Pericardium fibroblast (primary cell): ENCODE measurements around the gene DUSP11. TPM values are rescaled to one million over a fixed set of nuclear protein-coding genes. Genes with fewer than 3 reads are reported as not detected.

ENCODE experiments used
- total RNA-seq: library from RNA; depleted of rRNA; stranded (reverse); fragments of >200 nt; gene quantifications from 2 replicates; pipeline ENCODE4 v1.2.3, GENCODE V29; 2015

The DUSP11 gene
- total RNA-seq = 18.9 and 28.8 TPM in 2 replicates

GRCh38 chr2:73779467-73780236, at the start of gene DUSP11:
Gene DUSP11 (minus strand): TSS chr2:73780103. CDS start chr2:73779974, 129 bp downstream.

GRCh38 chr2:73828818-73829570, 49.1 kb upstream of the DUSP11 start, which contains the start of gene STAMBP:
Gene STAMBP (plus strand): TSS chr2:73828961. CDS start chr2:73830857, 1,896 bp downstream.

GRCh38 chr2:73783883-73784282, 4.0 kb upstream of the DUSP11 start, which contains the start of gene C2orf78:
Gene C2orf78 (plus strand): TSS chr2:73784183. CDS start chr2:73784310, 127 bp downstream.

GRCh38 chr2:73736855-73737779, 42.8 kb downstream of the DUSP11 start, which contains the start of gene TPRKB:
Gene TPRKB (minus strand): TSS chr2:73737345. CDS start chr2:73734569, 2,776 bp downstream.

Other genes starting within 250 kb of the DUSP11 start
- gene NAT8, start 137.7 kb downstream of the DUSP11 start, total RNA-seq = not detected in 2 replicates
- 19.5 and 29.9 TPM in 2 replicates for gene TPRKB, start 42.8 kb downstream of the DUSP11 start, total RNA-seq
- gene C2orf78, start 4.1 kb upstream of the DUSP11 start, total RNA-seq = not detected in 2 replicates
- 17.7 and 26.3 TPM in 2 replicates for gene STAMBP, start 48.9 kb upstream of the DUSP11 start, total RNA-seq
- gene ACTG2, start 112.9 kb upstream of the DUSP11 start, total RNA-seq = 0.09 and 5.0 TPM in 2 replicates
- gene DGUOK, start 146.8 kb upstream of the DUSP11 start, total RNA-seq = 37.5 and 61.0 TPM in 2 replicates
- 2.2 and 4.0 TPM in 2 replicates for gene TET3, start 204.8 kb upstream of the DUSP11 start, total RNA-seq